ENCODE measurements around the gene JAK3.

The JAK3 gene

GRCh38 chr19:17865364-17866311 is 17.9 kb upstream of the JAK3 start:
- FAIRE-seq = no peak

GRCh38 chr19:17863520-17864182 is 15.9 kb upstream of the JAK3 start:
- FAIRE-seq = no peak

- FAIRE-seq = no peak
Observed at GRCh38 chr19:17862711-17863519, 15.1 kb upstream of the JAK3 start.

GRCh38 chr19:17861542-17862402 is 14.0 kb upstream of the JAK3 start:
- no peak for FAIRE-seq

GRCh38 chr19:17860993-17861360 is 13.2 kb upstream of the JAK3 start:
- no peak for FAIRE-seq

- FAIRE-seq = no peak
Observed at GRCh38 chr19:17860331-17860992, 12.7 kb upstream of the JAK3 start.

- FAIRE-seq = peak; percentile 98
Observed at GRCh38 chr19:17859533-17860330, 11.9 kb upstream of the JAK3 start, which contains the start of gene RPL18A. TSS of gene RPL18A (plus strand) at chr19:17859910. CDS start at chr19:17859957, 47 bp downstream.

- FAIRE-seq = no peak
Observed at GRCh38 chr19:17855280-17856152, 7.7 kb upstream of the JAK3 start.

GRCh38 chr19:17854061-17854460 is 6.3 kb upstream of the JAK3 start:
- no peak for FAIRE-seq

GRCh38 chr19:17848595-17849292 is 962 bp upstream of the JAK3 start:
- FAIRE-seq = no peak

GRCh38 chr19:17846146-17846545 is 1.6 kb downstream of the JAK3 start:
- FAIRE-seq = no peak

- FAIRE-seq = no peak
Observed at GRCh38 chr19:17843908-17844490, 3.8 kb downstream of the JAK3 start.

- no peak for FAIRE-seq
Observed at GRCh38 chr19:17843292-17843827, 4.4 kb downstream of the JAK3 start.

- no peak for FAIRE-seq
Observed at GRCh38 chr19:17842663-17843291, 5.0 kb downstream of the JAK3 start.

- no peak for FAIRE-seq
Observed at GRCh38 chr19:17841810-17842662, 5.7 kb downstream of the JAK3 start.

- FAIRE-seq = no peak
Observed at GRCh38 chr19:17841371-17841809, 6.4 kb downstream of the JAK3 start.

- FAIRE-seq = no peak
Observed at GRCh38 chr19:17840019-17840418, 7.8 kb downstream of the JAK3 start.

All from A204.1 (cell line).